Lung (tissue), 12 donors: ENCODE results near the gene RGS3. TPM values are rescaled to one million over a fixed set of nuclear protein-coding genes. Genes with fewer than 3 reads are reported as not detected.

Experiments used
- ATAC-seq: fragments of 200-7000 bp; cut with Tn5 transposase; one replicate; pipeline ENCODE4 v1.9.1; 2020; ENCODE audit warnings: moderate number of reproducible peaks; ENCODE audit not compliant: insufficient read depth, low FRiP score
- DNase-seq, 3 donors: peaks; one replicate each; pipeline ENCODE4 v3.0.0-alpha.2; 2013 to 2017
- H3K27ac ChIP-seq, 2 donors: one replicate each; pipeline ENCODE4 v1.5.1; 2013; ENCODE audit warnings: mild to moderate bottlenecking in 2 of 2, moderate library complexity in 2 of 2, control low read depth in 1 of 2, inconsistent platforms in 1 of 2, low read depth in 1 of 2, low read length in 1 of 2
- H3K27me3 ChIP-seq, 3 donors: one replicate each; pipeline ENCODE4 v1.5.1; 2013; ENCODE audit warnings: low read length in 2 of 3; ENCODE audit not compliant: control insufficient read depth in 3 of 3, insufficient read depth in 3 of 3
- H3K36me3 ChIP-seq, 4 donors: one replicate each; pipeline ENCODE4 v1.5.1; 2013; ENCODE audit warnings: low read length in 4 of 4, mild to moderate bottlenecking in 1 of 4, moderate library complexity in 1 of 4; ENCODE audit not compliant: control insufficient read depth in 4 of 4, insufficient read depth in 4 of 4
- H3K4me1 ChIP-seq, 5 donors: one replicate each; pipeline ENCODE4 v1.5.1; 2013; ENCODE audit warnings: low read length in 5 of 5, mild to moderate bottlenecking in 2 of 5, moderate library complexity in 1 of 5; ENCODE audit not compliant: control insufficient read depth in 5 of 5, insufficient read depth in 5 of 5
- H3K4me3 ChIP-seq: one replicate; pipeline ENCODE4 v1.5.1; 2013; ENCODE audit warnings: mild to moderate bottlenecking, control low read depth, moderate library complexity
- H3K9ac ChIP-seq, 2 donors: one replicate each; pipeline ENCODE4 v1.5.1; 2013; ENCODE audit warnings: low read length in 2 of 2, control low read depth in 1 of 2; ENCODE audit not compliant: insufficient read depth in 1 of 2
- H3K9me3 ChIP-seq, 4 donors: one replicate each; pipeline ENCODE4 v1.5.1; 2013; ENCODE audit warnings: low read length in 3 of 4, mild to moderate bottlenecking in 1 of 4, moderate library complexity in 1 of 4; ENCODE audit not compliant: control insufficient read depth in 4 of 4, insufficient read depth in 3 of 4
- CTCF ChIP-seq: IDR thresholded peaks from 2 replicates; pipeline ENCODE4 v1.5.1; 2012; ENCODE audit warnings: mild to moderate bottlenecking; ENCODE audit errors: control extremely low read depth, extremely low read depth
- WGBS, 2 donors: extraction: QIAGEN DNeasy Blood & Tissue Kit; methylation state at CpG; one replicate each; pipeline ENCODE4 v1.1.7; 2013; 5-methylcytosine and 5-hydroxymethylcytosine counted together
- polyA plus RNA-seq, 2 donors: library from polyadenylated mRNA; stranded (reverse); fragments of 200-250 nt; gene quantifications; one replicate each; pipeline ENCODE4 v1.2.1, GENCODE V29; 2013
- total RNA-seq, 2 donors: library from RNA; depleted of rRNA in 1 of 2; stranded (reverse); fragments of >200 nt in 1 of 2; gene quantifications; one replicate each; pipeline ENCODE4 v1.2.1, GENCODE V29; 2014 to 2021
- donor health status: control.
- donor health status: control.
- donor health status: Bipolar disorder and iron deficiency.
- donor health status: healthy.
- donor health status: DM: yes; HTN: yes; CAD: no.

Gene RGS3
- total and polyA plus RNA-seq, 4 donors = 43.0 to 91.8 (median 73.9) TPM

DNA sequence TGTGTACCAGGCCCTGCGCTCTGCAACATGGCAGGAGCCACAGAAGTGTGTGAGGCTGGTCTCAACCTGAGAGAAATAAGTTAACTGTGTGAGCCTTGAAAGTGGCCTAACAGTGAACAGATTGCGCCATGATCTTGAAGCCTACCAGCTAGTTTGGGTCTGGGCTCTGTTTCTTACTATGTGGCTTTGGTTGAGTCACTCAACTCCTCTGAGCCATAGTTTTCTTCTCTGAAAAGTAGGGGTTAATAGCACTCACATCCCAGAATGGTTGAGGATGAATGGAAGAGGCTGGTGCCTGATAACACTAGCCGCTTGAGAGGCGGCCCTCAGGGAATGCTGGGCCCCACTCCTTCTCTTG lies 121.5 kb downstream of the RGS3 start:
- ATAC-seq = no peak
- H3K4me1 ChIP-seq = peaks cover 3 to 46% (median 16%) of the 10 kb centered on the region in 5 donors
- H3K36me3 ChIP-seq = peaks cover 3 to 18% (median 15%) of the 10 kb centered on the region in 4 donors

GRCh38 chr9:113585555-113585954 lies 122.0 kb downstream of the RGS3 start:
- Histone ChIP-seq H3K36me3 (peaks cover 3 to 18% (median 15%) of the 10 kb centered on the region in 4 donors), H3K27ac (no peak overlapping the region), H3K9ac (no peak overlapping the region), H3K4me3 (no peak overlapping the region), H3K4me1 (peaks cover 3 to 43% (median 15%) of the 10 kb centered on the region in 5 donors), H3K9me3 (no peaks in the 10 kb centered on the region), H3K27me3 (no peaks in the 10 kb centered on the region)
- no peak for TF ChIP-seq CTCF
- DNase-seq (no peak), ATAC-seq (no peak)
- whole genome bisulfite sequencing, 2 donors = 96 to 97% methylated on average over 2 of the region's 2 CpGs

More for the DNA sequence above, 121.5 kb downstream of the RGS3 start:
- no peak for DNase-seq
- no peak for TF ChIP-seq CTCF
- no peaks in the 10 kb centered on the region for H3K9me3 ChIP-seq
- H3K27ac ChIP-seq = no peak overlapping the region
- 88 to 89% methylated on average over 4 of the region's 4 CpGs for WGBS, 2 donors
- H3K4me3 ChIP-seq = no peak overlapping the region
- H3K27me3 ChIP-seq = no peaks in the 10 kb centered on the region
- H3K9ac ChIP-seq = no peak overlapping the region

DNA sequence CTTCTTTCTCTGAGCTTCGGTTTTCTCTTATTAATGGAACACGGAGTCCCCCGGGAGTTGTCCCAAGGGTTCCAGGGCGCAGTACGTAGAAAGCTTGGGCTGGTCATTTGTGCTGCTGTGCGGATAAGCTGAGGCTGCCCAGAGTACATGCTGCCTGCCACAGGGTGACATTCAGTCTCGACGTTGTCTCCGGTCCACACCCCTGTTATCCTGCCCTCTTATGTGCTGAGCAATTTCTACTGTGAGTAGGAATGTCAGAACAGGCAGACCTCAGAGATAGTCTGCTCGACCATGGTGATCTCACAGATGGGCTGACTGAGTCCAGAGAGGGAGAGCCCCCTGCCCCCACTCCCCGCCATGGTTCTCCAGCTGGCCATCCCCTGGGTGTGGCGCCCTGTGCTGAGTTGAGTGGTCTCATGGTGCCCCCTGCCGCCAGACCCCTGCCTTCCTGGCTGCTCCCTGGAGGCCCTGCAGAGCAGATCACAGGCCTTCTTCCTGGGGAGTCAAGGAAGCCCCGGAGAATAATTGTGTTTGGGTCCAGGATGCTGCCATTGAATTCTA lies 124.0 kb downstream of the RGS3 start:
- ATAC-seq = no peak
- H3K9ac ChIP-seq = no peak overlapping the region

More for the DNA sequence above, 124.0 kb downstream of the RGS3 start:
- H3K4me1 ChIP-seq = peaks cover 6 to 40% (median 11%) of the 10 kb centered on the region in 5 donors
- no peaks in the 10 kb centered on the region for H3K9me3 ChIP-seq
- TF ChIP-seq CTCF = peak; percentile 14
- H3K4me3 ChIP-seq = no peak overlapping the region
- H3K36me3 ChIP-seq = peaks cover 3 to 21% (median 17%) of the 10 kb centered on the region in 4 donors
- peak; percentile 69 to 77 (median 75) for DNase-seq
- H3K27me3 ChIP-seq = no peaks in the 10 kb centered on the region
- WGBS, 2 donors = 59 to 81% methylated on average over 14 of the region's 14 CpGs
- H3K27ac ChIP-seq = peak overlapping the region; percentile 53 to 80
